Kidney tubule cell (primary cell): ENCODE data around the gene TCAF1.
"Not testable (repeated sequence)": the region's sequence is repeated elsewhere in the genome, so short reads cannot be mapped to it uniquely, and the experiment has no call there.

Source experiments
- DNase-seq: peaks from one replicate; pipeline ENCODE4 v3.0.0-alpha.2; 2018; ENCODE audit warnings: low spot score

TCAF1 gene

GRCh38 chr7:143902332-143902899 is 440 bp upstream of the TCAF1 start:
- no peak for DNase-seq

- DNase-seq = no peak
Observed at GRCh38 chr7:143901332-143901667, 676 bp downstream of the TCAF1 start.

GRCh38 chr7:143900230-143900766 is 1.7 kb downstream of the TCAF1 start:
- DNase-seq = peak; percentile 65

GRCh38 chr7:143898810-143899209 is 3.2 kb downstream of the TCAF1 start:
- DNase-seq = no peak

GRCh38 chr7:143896667-143897066 is 5.3 kb downstream of the TCAF1 start:
- no peak for DNase-seq

GRCh38 chr7:143892527-143893300 is 9.3 kb downstream of the TCAF1 start:
- peak; percentile 30 for DNase-seq

- DNase-seq = no peak
Observed at GRCh38 chr7:143891457-143891856, 10.5 kb downstream of the TCAF1 start.

- DNase-seq = no peak
Observed at GRCh38 chr7:143890558-143890957, 11.4 kb downstream of the TCAF1 start.

- DNase-seq = no peak
Observed at GRCh38 chr7:143889068-143889467, 12.9 kb downstream of the TCAF1 start.

- no peak for DNase-seq
Observed at GRCh38 chr7:143886826-143887477, 15.0 kb downstream of the TCAF1 start.

GRCh38 chr7:143885951-143886350 is 16.0 kb downstream of the TCAF1 start:
- peak; percentile 58 for DNase-seq

GRCh38 chr7:143884969-143885559 is 16.9 kb downstream of the TCAF1 start:
- DNase-seq = peak; percentile 57

GRCh38 chr7:143884241-143884968 is 17.6 kb downstream of the TCAF1 start:
- no peak for DNase-seq

- peak; percentile 72 for DNase-seq
Observed at GRCh38 chr7:143882604-143883078, 19.3 kb downstream of the TCAF1 start.

- DNase-seq = no peak
Observed at GRCh38 chr7:143882020-143882603, 19.9 kb downstream of the TCAF1 start.

GRCh38 chr7:143878884-143879283 is 23.1 kb downstream of the TCAF1 start:
- no peak for DNase-seq

GRCh38 chr7:143877098-143877497 is 24.9 kb downstream of the TCAF1 start:
- no peak for DNase-seq

GRCh38 chr7:143876218-143876617 is 25.8 kb downstream of the TCAF1 start:
- DNase-seq = no peak

- not testable (repeated sequence) for DNase-seq
Observed at GRCh38 chr7:143873242-143873641, 28.7 kb downstream of the TCAF1 start.

- not testable (repeated sequence) for DNase-seq
Observed at GRCh38 chr7:143871534-143871933, 30.4 kb downstream of the TCAF1 start.

GRCh38 chr7:143857994-143858393 is 44.0 kb downstream of the TCAF1 start:
- not testable (repeated sequence) for DNase-seq
